Neuronal stem cell (in vitro differentiated cells): ENCODE results near the gene DDOST.
A peak's percentile ranks its signal among the peaks of the same experiment; 100 is the strongest.

Experiments
- DNase-seq: peaks from one replicate; pipeline ENCODE4 v3.0.0-alpha.2; 2013; ENCODE audit warnings: low spot score
- H2AFZ ChIP-seq: one replicate; pipeline ENCODE4 v1.6.1; 2013; ENCODE audit warnings: mild to moderate bottlenecking, low read length, inconsistent platforms
- H2AK5ac ChIP-seq: 2 replicates; pipeline ENCODE4 v1.6.1; 2013; ENCODE audit warnings: low read depth, mild to moderate bottlenecking, inconsistent platforms, low read length, moderate library complexity, mixed read lengths
- H2BK120ac ChIP-seq: 2 replicates; pipeline ENCODE4 v1.6.1; 2013; ENCODE audit warnings: low read depth, mild to moderate bottlenecking, inconsistent platforms, low read length, moderate library complexity, mixed read lengths
- H2BK12ac ChIP-seq: one replicate; pipeline ENCODE4 v1.6.1; 2013; ENCODE audit warnings: low read length, inconsistent platforms
- H2BK15ac ChIP-seq: 2 replicates; pipeline ENCODE4 v1.6.1; 2013; ENCODE audit warnings: mild to moderate bottlenecking, low read length, inconsistent platforms, mixed read lengths
- H2BK5ac ChIP-seq: one replicate; pipeline ENCODE4 v1.6.1; 2013; ENCODE audit warnings: inconsistent platforms, mild to moderate bottlenecking, low read length, moderate library complexity
- H3K14ac ChIP-seq: one replicate; pipeline ENCODE4 v1.6.1; 2013; ENCODE audit warnings: low read length, inconsistent platforms
- H3K18ac ChIP-seq: 2 replicates; pipeline ENCODE4 v1.6.1; 2013; ENCODE audit warnings: low read length, inconsistent platforms
- H3K23ac ChIP-seq: 2 replicates; pipeline ENCODE4 v1.6.1; 2013; ENCODE audit warnings: low read depth, mild to moderate bottlenecking, mixed read lengths, low read length, inconsistent platforms; ENCODE audit not compliant: poor library complexity
- H3K27ac ChIP-seq: replicated peaks from 3 replicates; pipeline ENCODE4 v1.5.1; 2013; ENCODE audit warnings: low read length, inconsistent platforms
- H3K27me3 ChIP-seq, 3 experiments: 2 replicates each; pipeline ENCODE4 v1.6.1; 2013; ENCODE audit warnings: low read length in 3 of 3, mild to moderate bottlenecking in 2 of 3, inconsistent platforms in 1 of 3, low read depth in 1 of 3, mixed read lengths in 1 of 3, moderate library complexity in 1 of 3; ENCODE audit not compliant: control insufficient read depth in 3 of 3, insufficient read depth in 3 of 3
- H3K36me3 ChIP-seq, 2 donors: replicated peaks in 1 of 2; 2 replicates each; pipeline ENCODE4 v1.6.1; 2013; ENCODE audit warnings: low read length in 2 of 2; ENCODE audit not compliant: control insufficient read depth in 2 of 2, insufficient read depth in 2 of 2
- H3K4ac ChIP-seq: 2 replicates; pipeline ENCODE4 v1.6.1; 2013; ENCODE audit warnings: inconsistent platforms, mild to moderate bottlenecking, low read length, moderate library complexity
- H3K4me1 ChIP-seq, 2 donors: 1 replicate in 1 of 2; 2 replicates in 1 of 2; pipeline ENCODE4 v1.6.1; 2013; ENCODE audit warnings: low read length in 2 of 2, low read depth in 1 of 2; ENCODE audit not compliant: control insufficient read depth in 2 of 2, insufficient read depth in 1 of 2
- H3K4me2 ChIP-seq: one replicate; pipeline ENCODE4 v1.6.1; 2013; ENCODE audit warnings: mild to moderate bottlenecking, low read length, inconsistent platforms; ENCODE audit not compliant: insufficient read depth, poor library complexity, severe bottlenecking
- H3K4me3 ChIP-seq, 2 donors: 2 replicates each; pipeline ENCODE4 v1.5.1; 2013; ENCODE audit warnings: low read length in 2 of 2, mild to moderate bottlenecking in 2 of 2, inconsistent platforms in 1 of 2, moderate library complexity in 1 of 2
- H3K79me1 ChIP-seq: one replicate; pipeline ENCODE4 v1.6.1; 2013; ENCODE audit warnings: low read depth, mild to moderate bottlenecking, inconsistent platforms, low read length, moderate library complexity
- H3K9ac ChIP-seq: one replicate; pipeline ENCODE4 v1.6.1; 2013; ENCODE audit warnings: mild to moderate bottlenecking, low read depth, low read length, inconsistent platforms; ENCODE audit not compliant: poor library complexity
- H3K9me3 ChIP-seq, 2 donors: replicated peaks in 1 of 2; 2 replicates each; pipeline versions ENCODE3 to v1.6.1; 2013; ENCODE audit warnings: low read length in 2 of 2, mild to moderate bottlenecking in 2 of 2, inconsistent platforms in 1 of 2, low read depth in 1 of 2, mixed read lengths in 1 of 2, moderate library complexity in 1 of 2; ENCODE audit not compliant: control insufficient read depth in 2 of 2, insufficient read depth in 1 of 2
- H4K8ac ChIP-seq: one replicate; pipeline ENCODE4 v1.6.1; 2013; ENCODE audit warnings: low read depth, mild to moderate bottlenecking, inconsistent platforms, low read length, moderate library complexity
- H4K91ac ChIP-seq: one replicate; pipeline ENCODE4 v1.6.1; 2013; ENCODE audit warnings: low read length, low read depth, mild to moderate bottlenecking, inconsistent platforms; ENCODE audit not compliant: poor library complexity
- WGBS, 2 donors: extraction: QIAGEN DNeasy Blood & Tissue Kit; methylation state at CpG; one replicate each; pipeline ENCODE4 v1.1.7; 2013; ENCODE audit warnings: missing lambda C conversion rate in 2 of 2, mixed read lengths in 1 of 2; ENCODE audit not compliant: insufficient read length in 2 of 2, insufficient replicate concordance in 1 of 2; ENCODE audit errors: extremely low coverage in 2 of 2; 5-methylcytosine and 5-hydroxymethylcytosine counted together

The DDOST gene

GRCh38 chr1:20691872-20692271, 30.7 kb upstream of the DDOST start:
- H3K23ac ChIP-seq = no peak overlapping the region

GRCh38 chr1:20689645-20690056, 28.5 kb upstream of the DDOST start:
- no peak overlapping the region for H4K8ac ChIP-seq
- H2AFZ ChIP-seq = no peak overlapping the region
- no CpG with 5 or more reads among the region's 3 CpGs for WGBS, 2 donors

More at GRCh38 chr1:20691872-20692271, 30.7 kb upstream of the DDOST start:
- Histone ChIP-seq H3K9ac (no peak overlapping the region), H2BK15ac (no peak overlapping the region), H3K27ac (no peak overlapping the region), H3K14ac (no peak overlapping the region), H3K4me3 (no peak overlapping the region), H2AK5ac (no peak overlapping the region), H3K4me2 (no peak overlapping the region), H2BK5ac (no peak overlapping the region), H3K4ac (no peak overlapping the region), H3K79me1 (no peaks in the 10 kb centered on the region), H2BK12ac (no peak overlapping the region), H2BK120ac (no peak overlapping the region), H4K8ac (no peak overlapping the region), H3K9me3 (peaks cover 0 to 4% of the 10 kb centered on the region in 2 donors), H2AFZ (no peak overlapping the region), H3K4me1 (peaks cover 2 to 7% of the 10 kb centered on the region in 2 donors), H3K18ac (no peak overlapping the region), H3K36me3 (peaks cover 0 to 2% of the 10 kb centered on the region in 2 donors), H4K91ac (no peak overlapping the region), H3K27me3 (no peaks in the 10 kb centered on the region)
- DNase-seq = no peak
- no CpG with 5 or more reads among the region's 1 CpG for WGBS, 2 donors

GRCh38 chr1:20686883-20687725, 25.9 kb upstream of the DDOST start:
- Histone ChIP-seq H3K4me1 (no peaks in the 10 kb centered on the region), H3K18ac (peak overlapping the region; percentile 80), H2AFZ (no peak overlapping the region), H3K9ac (no peak overlapping the region), H3K27me3 (no peaks in the 10 kb centered on the region), H2BK12ac (peak overlapping the region; percentile 41), H3K4ac (no peak overlapping the region), H3K9me3 (peaks cover 0 to 3% of the 10 kb centered on the region in 2 donors), H3K4me3 (no peak overlapping the region), H3K27ac (no peak overlapping the region), H3K79me1 (no peaks in the 10 kb centered on the region), H2BK5ac (peak overlapping the region; percentile 68), H4K8ac (no peak overlapping the region), H2AK5ac (peak overlapping the region; percentile 61), H3K14ac (no peak overlapping the region), H3K4me2 (no peak overlapping the region), H2BK15ac (peak overlapping the region; percentile 30), H4K91ac (peak overlapping the region; percentile 85), H2BK120ac (no peak overlapping the region), H3K36me3 (peaks cover 0 to 4% of the 10 kb centered on the region in 2 donors), H3K23ac (peak overlapping the region; percentile 25)
- no peak for DNase-seq
- WGBS, 2 donors = no CpG with 5 or more reads among the region's 26 CpGs

More at GRCh38 chr1:20689645-20690056, 28.5 kb upstream of the DDOST start:
- no peak for DNase-seq
- no peak overlapping the region for H2BK12ac ChIP-seq
- H3K27me3 ChIP-seq = no peaks in the 10 kb centered on the region
- no peak overlapping the region for H3K27ac ChIP-seq
- no peak overlapping the region for H3K18ac ChIP-seq
- no peak overlapping the region for H3K4me3 ChIP-seq
- H3K14ac ChIP-seq = no peak overlapping the region
- H3K23ac ChIP-seq = no peak overlapping the region
- peaks cover 0 to 4% of the 10 kb centered on the region in 2 donors for H3K9me3 ChIP-seq
- no peak overlapping the region for H2BK5ac ChIP-seq
- no peak overlapping the region for H4K91ac ChIP-seq
- no peak overlapping the region for H2BK120ac ChIP-seq
- H3K4me2 ChIP-seq = no peak overlapping the region
- no peak overlapping the region for H3K9ac ChIP-seq
- H3K36me3 ChIP-seq = peaks cover 0 to 2% of the 10 kb centered on the region in 2 donors
- peaks cover 0 to 4% of the 10 kb centered on the region in 2 donors for H3K4me1 ChIP-seq
- H2BK15ac ChIP-seq = no peak overlapping the region
- no peak overlapping the region for H3K4ac ChIP-seq
- H2AK5ac ChIP-seq = no peak overlapping the region
- no peaks in the 10 kb centered on the region for H3K79me1 ChIP-seq

GRCh38 chr1:20685741-20686140, 24.6 kb upstream of the DDOST start:
- Histone ChIP-seq H2BK12ac (no peak overlapping the region), H2AFZ (peak overlapping the region; percentile 18), H3K9ac (peak overlapping the region; percentile 21), H3K18ac (no peak overlapping the region), H3K36me3 (peaks cover 0 to 5% of the 10 kb centered on the region in 2 donors), H2BK15ac (no peak overlapping the region), H3K23ac (no peak overlapping the region), H3K9me3 (peaks cover 0 to 2% of the 10 kb centered on the region in 2 donors), H4K91ac (no peak overlapping the region), H2BK5ac (peak overlapping the region; percentile 82), H3K27me3 (no peaks in the 10 kb centered on the region), H3K4ac (no peak overlapping the region), H3K4me3 (no peak overlapping the region), H3K4me2 (no peak overlapping the region), H2BK120ac (no peak overlapping the region), H4K8ac (no peak overlapping the region), H3K14ac (no peak overlapping the region), H3K79me1 (no peaks in the 10 kb centered on the region), H2AK5ac (no peak overlapping the region), H3K27ac (no peak overlapping the region), H3K4me1 (no peaks in the 10 kb centered on the region)
- no peak for DNase-seq
- no CpG with 5 or more reads among the region's 12 CpGs for WGBS, 2 donors
